Measurements from ENCODE around the gene HTATIP2. TPM values are rescaled to one million over a fixed set of nuclear protein-coding genes. Genes with fewer than 3 reads are reported as not detected.

HTATIP2 gene
- total and polyA plus RNA-seq, 8 donors: 9.6 to 29.1 (median 12.1) TPM

DNA sequence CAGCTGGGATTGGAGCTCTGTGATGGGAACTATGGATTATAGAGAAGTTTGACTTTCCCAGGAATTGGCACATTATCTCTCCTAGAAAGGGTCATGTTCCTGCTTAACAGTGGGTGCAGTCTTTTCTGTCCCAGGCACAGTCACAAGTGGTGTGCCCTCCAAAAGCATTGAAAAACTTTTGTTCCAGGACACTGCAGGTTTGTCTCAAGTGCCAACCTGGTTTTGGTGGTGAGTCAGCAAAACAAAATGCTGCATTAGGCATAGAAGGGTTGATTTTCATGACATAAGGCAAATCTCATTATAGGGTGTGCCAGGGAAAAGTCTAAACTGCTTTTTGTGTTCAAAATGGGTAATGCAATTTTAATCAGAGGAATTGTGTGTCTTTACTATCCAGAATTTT lies 4.9 kb downstream of the HTATIP2 start:
- no peaks in the 10 kb centered on the region for H3K4me1 ChIP-seq
- no peaks in the 10 kb centered on the region for H3K9me3 ChIP-seq
- H3K27ac ChIP-seq: no peak overlapping the region
- intact Hi-C loops (cut with DNase I): no loop called here
- H3K36me3 ChIP-seq: no peaks in the 10 kb centered on the region
- ATAC-seq (no peak), DNase-seq (no peak), FAIRE-seq (no peak)
- no peaks in the 10 kb centered on the region for H3K27me3 ChIP-seq
- H3K4me3 ChIP-seq: no peak overlapping the region
- TF ChIP-seq, protein P1, sequence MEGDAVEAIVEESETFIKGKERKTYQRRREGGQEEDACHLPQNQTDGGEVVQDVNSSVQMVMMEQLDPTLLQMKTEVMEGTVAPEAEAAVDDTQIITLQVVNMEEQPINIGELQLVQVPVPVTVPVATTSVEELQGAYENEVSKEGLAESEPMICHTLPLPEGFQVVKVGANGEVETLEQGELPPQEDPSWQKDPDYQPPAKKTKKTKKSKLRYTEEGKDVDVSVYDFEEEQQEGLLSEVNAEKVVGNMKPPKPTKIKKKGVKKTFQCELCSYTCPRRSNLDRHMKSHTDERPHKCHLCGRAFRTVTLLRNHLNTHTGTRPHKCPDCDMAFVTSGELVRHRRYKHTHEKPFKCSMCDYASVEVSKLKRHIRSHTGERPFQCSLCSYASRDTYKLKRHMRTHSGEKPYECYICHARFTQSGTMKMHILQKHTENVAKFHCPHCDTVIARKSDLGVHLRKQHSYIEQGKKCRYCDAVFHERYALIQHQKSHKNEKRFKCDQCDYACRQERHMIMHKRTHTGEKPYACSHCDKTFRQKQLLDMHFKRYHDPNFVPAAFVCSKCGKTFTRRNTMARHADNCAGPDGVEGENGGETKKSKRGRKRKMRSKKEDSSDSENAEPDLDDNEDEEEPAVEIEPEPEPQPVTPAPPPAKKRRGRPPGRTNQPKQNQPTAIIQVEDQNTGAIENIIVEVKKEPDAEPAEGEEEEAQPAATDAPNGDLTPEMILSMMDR (IDR thresholded peaks at IDR 0.05): no peak

DNA sequence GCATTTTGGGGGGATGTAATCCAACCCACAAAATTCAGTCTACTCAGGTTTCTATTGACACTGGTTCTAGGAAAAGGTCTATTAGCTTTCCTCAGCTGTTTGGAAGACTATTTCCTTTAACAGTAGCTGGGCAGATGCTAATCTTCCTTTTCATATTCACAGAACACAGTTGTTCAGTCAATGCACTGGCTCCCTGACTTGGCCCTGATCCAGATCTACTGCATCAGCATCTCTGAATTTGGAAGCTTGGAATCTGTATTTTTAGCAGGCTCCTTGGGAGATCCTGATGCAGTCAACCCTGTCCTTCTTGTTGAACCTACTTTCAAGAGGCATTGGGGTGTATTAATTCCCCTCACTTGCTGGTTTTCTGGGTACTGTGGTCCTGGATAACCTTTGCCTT lies 6.3 kb downstream of the HTATIP2 start:
- FAIRE-seq (no peak), ATAC-seq (no peak), DNase-seq (no peak)
- Histone ChIP-seq H3K4me1 (no peaks in the 10 kb centered on the region), H3K9me3 (no peaks in the 10 kb centered on the region), H3K27ac (no peak overlapping the region), H3K36me3 (no peaks in the 10 kb centered on the region), H3K27me3 (no peaks in the 10 kb centered on the region), H3K4me3 (no peak overlapping the region)
- TF ChIP-seq, protein P1 (IDR thresholded peaks at IDR 0.05): no peak
- intact Hi-C loops (cut with DNase I): no loop called here

DNA sequence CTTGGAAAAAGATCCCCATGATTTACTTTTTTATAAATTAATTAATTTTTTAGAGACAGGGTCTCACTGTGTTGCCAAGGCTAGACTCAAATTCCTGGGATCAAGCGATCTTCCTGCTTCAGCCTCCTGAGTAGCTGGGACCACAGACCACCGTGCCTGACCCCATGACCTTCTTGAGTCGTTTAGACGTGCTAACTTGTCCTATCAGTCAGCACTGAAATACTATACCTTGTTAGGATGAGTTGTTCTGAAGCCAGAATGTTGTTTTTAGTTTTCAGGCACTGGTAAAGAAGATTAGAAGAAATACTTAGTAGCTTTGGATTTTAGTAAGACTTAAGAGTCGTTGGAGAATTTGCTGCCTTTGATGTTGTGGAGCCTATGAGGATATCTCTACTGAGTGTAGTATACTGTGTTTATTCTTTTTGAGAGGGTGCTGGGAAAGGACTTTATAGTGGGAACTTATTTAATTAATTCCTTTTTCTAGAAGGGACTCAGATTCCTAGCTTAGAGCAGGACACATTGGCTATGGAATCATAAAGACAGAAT lies 8.6 kb downstream of the HTATIP2 start:
- intact Hi-C loops (cut with DNase I): no loop called here
- FAIRE-seq (no peak), ATAC-seq (no peak), DNase-seq (no peak)
- no peaks in the 10 kb centered on the region for H3K27me3 ChIP-seq
- H3K4me3 ChIP-seq: no peak overlapping the region
- WGBS, 2 donors: 73 to 75% methylated on average over 5 of the region's 5 CpGs
- peaks cover 0 to 6% (median 0%) of the 10 kb centered on the region in 3 donors for H3K36me3 ChIP-seq
- TF ChIP-seq, protein P1 (IDR thresholded peaks at IDR 0.05): no peak
- H3K27ac ChIP-seq: no peak overlapping the region
- no peaks in the 10 kb centered on the region for H3K9me3 ChIP-seq
- H3K4me1 ChIP-seq: no peaks in the 10 kb centered on the region

DNA sequence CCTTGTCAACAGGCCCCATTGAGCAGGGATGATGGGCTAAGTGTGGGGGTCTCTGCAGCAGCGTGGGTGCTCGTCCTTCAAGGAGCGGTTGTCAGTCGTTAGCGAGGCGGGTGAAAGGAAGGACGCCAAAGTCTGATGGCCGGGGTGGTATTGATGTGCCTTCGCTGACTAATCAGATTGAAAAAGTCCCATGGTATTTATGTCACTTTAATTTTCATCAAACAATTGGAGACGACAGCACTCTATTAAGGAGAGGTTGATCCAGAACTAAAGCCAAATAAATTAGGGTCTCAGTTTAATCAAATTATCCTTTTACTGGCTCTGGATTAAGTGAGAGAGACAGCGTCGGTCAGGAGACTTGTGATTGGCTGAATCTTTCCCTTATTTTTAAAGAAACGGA lies 9.6 kb downstream of the HTATIP2 start:
- intact Hi-C loops (cut with DNase I): no loop called here
- ATAC-seq: no peak
- no peaks in the 10 kb centered on the region for H3K27me3 ChIP-seq
- no peak overlapping the region for H3K27ac ChIP-seq
- no peak for DNase-seq
- 92 to 93% methylated on average over 13 of the region's 13 CpGs for WGBS, 2 donors
- FAIRE-seq: no peak
- TF ChIP-seq, protein P1 (IDR thresholded peaks at IDR 0.05): no peak
- H3K4me3 ChIP-seq: no peak overlapping the region
- H3K4me1 ChIP-seq: no peaks in the 10 kb centered on the region
- peaks cover 0 to 6% (median 0%) of the 10 kb centered on the region in 3 donors for H3K36me3 ChIP-seq
- H3K9me3 ChIP-seq: no peaks in the 10 kb centered on the region

DNA sequence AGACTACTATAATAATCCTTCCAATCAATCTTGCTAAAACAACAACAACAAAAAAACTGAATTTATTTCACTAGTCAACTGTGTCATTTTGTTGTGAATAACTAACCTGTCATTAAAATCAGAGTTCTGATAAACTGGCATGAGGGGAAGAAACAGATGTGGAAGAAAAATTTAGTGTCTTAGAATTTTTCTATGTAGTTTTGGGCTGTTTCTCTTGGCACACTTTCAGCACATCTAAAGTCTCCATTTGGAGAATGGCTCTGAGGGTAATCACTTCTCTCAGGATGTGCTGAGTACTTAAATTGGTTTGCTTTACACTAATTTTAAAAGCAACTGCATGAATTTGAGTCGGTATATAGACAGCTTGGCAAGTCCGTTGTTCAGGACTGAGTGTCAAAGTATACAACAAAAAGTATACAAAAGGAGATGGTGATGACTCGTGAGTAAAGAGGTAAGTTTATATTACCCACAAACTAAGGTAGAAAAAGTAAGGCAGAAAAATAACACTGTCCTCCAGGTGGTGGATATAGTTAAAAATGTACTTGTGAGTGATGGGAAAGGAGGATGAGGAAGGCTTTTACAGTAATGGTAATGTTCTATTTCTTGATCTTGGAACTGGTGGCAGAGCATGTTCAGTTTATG lies 10.2 kb downstream of the HTATIP2 start:
- Histone ChIP-seq H3K27me3 (no peaks in the 10 kb centered on the region), H3K9me3 (no peaks in the 10 kb centered on the region), H3K4me1 (no peaks in the 10 kb centered on the region), H3K4me3 (no peak overlapping the region), H3K36me3 (peaks cover 0 to 6% (median 0%) of the 10 kb centered on the region in 3 donors), H3K27ac (no peak overlapping the region)
- no peak for FAIRE-seq
- DNase-seq: no peak
- TF ChIP-seq, protein P1 (IDR thresholded peaks at IDR 0.05): no peak
- intact Hi-C loops (cut with DNase I): no loop called here
- 80 to 86% methylated on average over 3 of the region's 3 CpGs for WGBS, 2 donors
- ATAC-seq: no peak

Data from pancreas (tissue), 10 donors.